Gastroesophageal sphincter (tissue), 4 donors: ENCODE data around the gene ZBTB47. TPM values are rescaled to one million over a fixed set of nuclear protein-coding genes. Genes with fewer than 3 reads are reported as not detected.

Experiments
- ATAC-seq: fragments of 150-250 bp; one replicate; pipeline ENCODE4 v1.9.1; 2016; ENCODE audit warnings: mild to moderate bottlenecking, moderate library complexity
- H3K27ac ChIP-seq, 4 donors: fragments of 200-600 bp; sonication (generic) in 3 of 4; 1 replicate in 3 of 4; 2 replicates in 1 of 4; pipeline ENCODE4 v1.5.1; 2016 to 2019
- H3K27me3 ChIP-seq: fragments of 200-600 bp; sonication (generic); one replicate; pipeline ENCODE4 v1.5.1; 2019
- H3K36me3 ChIP-seq, 2 donors: fragments of 200-600 bp; sonication (generic); one replicate each; pipeline ENCODE4 v1.5.1; 2019; ENCODE audit warnings: control low read depth in 1 of 2
- H3K4me1 ChIP-seq, 3 donors: fragments of 200-600 bp; sonication (generic); 1 replicate in 2 of 3; 2 replicates in 1 of 3; pipeline ENCODE4 v1.5.1; 2016 to 2019; ENCODE audit warnings: control low read depth in 2 of 3
- H3K4me3 ChIP-seq, 2 donors: fragments of 200-600 bp; sonication (generic); one replicate each; pipeline ENCODE4 v1.5.1; 2019; ENCODE audit warnings: mild to moderate bottlenecking in 1 of 2, moderate library complexity in 1 of 2
- H3K9me3 ChIP-seq, 3 donors: fragments of 200-600 bp; sonication (generic); one replicate each; pipeline ENCODE4 v1.5.1; 2017 to 2019; ENCODE audit warnings: control low read depth in 2 of 3
- EP300 ChIP-seq: sonication (generic); formaldehyde crosslinking; IDR thresholded peaks from one replicate; pipeline ENCODE4 v1.6.1; 2017; ENCODE audit warnings: antibody characterized with exemption, mild to moderate bottlenecking
- POLR2A ChIP-seq, 2 donors: fragments of 450-650 bp; IDR thresholded peaks; one replicate each; pipeline ENCODE4 v1.6.1; 2017; ENCODE audit warnings: antibody characterized with exemption in 2 of 2, mild to moderate bottlenecking in 2 of 2, moderate library complexity in 1 of 2
- POLR2AphosphoS5 ChIP-seq: sonication (generic); formaldehyde crosslinking; IDR thresholded peaks from one replicate; pipeline ENCODE4 v1.6.1; 2017; ENCODE audit warnings: antibody characterized with exemption
- WGBS, 2 donors: methylation state at CpG; one replicate each; pipeline ENCODE4 v1.1.5; 2018; ENCODE audit warnings: low coverage in 1 of 2; 5-methylcytosine and 5-hydroxymethylcytosine counted together
- total RNA-seq, 4 donors: library from RNA; depleted of rRNA; stranded (reverse); fragments of >200 nt; gene quantifications; one replicate each; pipeline ENCODE4 v1.1.0, GENCODE V29; 2016
- TF ChIP-seq, protein P1 (sequence below), 4 experiments: fragments of 200-600 bp in 2 of 4; fragments of 450-650 bp in 2 of 4; sonication (generic) in 1 of 4; IDR thresholded peaks; one replicate each; pipeline ENCODE4 v1.5.1; 2017 to 2019; ENCODE audit warnings: antibody characterized with exemption in 4 of 4, mild to moderate bottlenecking in 2 of 4, moderate library complexity in 2 of 4

ZBTB47 gene
- total RNA-seq, 4 donors from 2014 or later: 86.8 to 152 (median 110) TPM

DNA sequence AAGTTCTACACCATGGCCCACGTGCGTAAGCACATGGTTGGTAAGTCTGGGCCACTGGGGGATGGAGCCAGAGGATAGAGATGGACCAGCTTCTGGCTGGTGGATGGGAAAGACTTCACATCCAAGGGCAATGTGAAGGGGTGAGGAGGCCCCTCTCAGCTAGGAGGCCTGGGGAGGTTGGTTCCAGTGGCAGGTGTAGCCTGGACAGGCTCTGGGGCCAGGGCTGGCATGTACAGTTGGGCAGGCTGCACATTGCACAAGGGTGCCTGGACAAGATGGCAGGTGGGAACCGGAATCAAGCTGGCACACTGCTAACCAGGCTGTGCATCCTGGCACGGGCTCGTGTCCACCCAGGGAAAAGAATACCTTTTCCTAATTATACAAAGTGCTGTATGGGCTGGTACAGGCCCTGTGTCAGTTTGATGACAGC is 8.1 kb downstream of the ZBTB47 start:
- no peaks in the 10 kb centered on the region for H3K27me3 ChIP-seq
- no peak overlapping the region for H3K4me3 ChIP-seq
- TF ChIP-seq, protein P1, sequence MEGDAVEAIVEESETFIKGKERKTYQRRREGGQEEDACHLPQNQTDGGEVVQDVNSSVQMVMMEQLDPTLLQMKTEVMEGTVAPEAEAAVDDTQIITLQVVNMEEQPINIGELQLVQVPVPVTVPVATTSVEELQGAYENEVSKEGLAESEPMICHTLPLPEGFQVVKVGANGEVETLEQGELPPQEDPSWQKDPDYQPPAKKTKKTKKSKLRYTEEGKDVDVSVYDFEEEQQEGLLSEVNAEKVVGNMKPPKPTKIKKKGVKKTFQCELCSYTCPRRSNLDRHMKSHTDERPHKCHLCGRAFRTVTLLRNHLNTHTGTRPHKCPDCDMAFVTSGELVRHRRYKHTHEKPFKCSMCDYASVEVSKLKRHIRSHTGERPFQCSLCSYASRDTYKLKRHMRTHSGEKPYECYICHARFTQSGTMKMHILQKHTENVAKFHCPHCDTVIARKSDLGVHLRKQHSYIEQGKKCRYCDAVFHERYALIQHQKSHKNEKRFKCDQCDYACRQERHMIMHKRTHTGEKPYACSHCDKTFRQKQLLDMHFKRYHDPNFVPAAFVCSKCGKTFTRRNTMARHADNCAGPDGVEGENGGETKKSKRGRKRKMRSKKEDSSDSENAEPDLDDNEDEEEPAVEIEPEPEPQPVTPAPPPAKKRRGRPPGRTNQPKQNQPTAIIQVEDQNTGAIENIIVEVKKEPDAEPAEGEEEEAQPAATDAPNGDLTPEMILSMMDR (IDR thresholded peaks at IDR 0.05): no peak
- TF ChIP-seq EP300: no peak
- no peak for TF ChIP-seq POLR2A (IDR thresholded peaks at IDR 0.05)
- TF ChIP-seq POLR2AphosphoS5: no peak
- no peak for ATAC-seq
- H3K27ac ChIP-seq: no peak overlapping the region
- WGBS, 2 donors: 100% methylated on average over 1 to 2 of the region's 5 CpGs
- no peaks in the 10 kb centered on the region for H3K9me3 ChIP-seq
- peaks cover 0 to 40% of the 10 kb centered on the region in 2 donors for H3K36me3 ChIP-seq
- H3K4me1 ChIP-seq: peaks cover 0 to 54% (median 9%) of the 10 kb centered on the region in 3 donors

DNA sequence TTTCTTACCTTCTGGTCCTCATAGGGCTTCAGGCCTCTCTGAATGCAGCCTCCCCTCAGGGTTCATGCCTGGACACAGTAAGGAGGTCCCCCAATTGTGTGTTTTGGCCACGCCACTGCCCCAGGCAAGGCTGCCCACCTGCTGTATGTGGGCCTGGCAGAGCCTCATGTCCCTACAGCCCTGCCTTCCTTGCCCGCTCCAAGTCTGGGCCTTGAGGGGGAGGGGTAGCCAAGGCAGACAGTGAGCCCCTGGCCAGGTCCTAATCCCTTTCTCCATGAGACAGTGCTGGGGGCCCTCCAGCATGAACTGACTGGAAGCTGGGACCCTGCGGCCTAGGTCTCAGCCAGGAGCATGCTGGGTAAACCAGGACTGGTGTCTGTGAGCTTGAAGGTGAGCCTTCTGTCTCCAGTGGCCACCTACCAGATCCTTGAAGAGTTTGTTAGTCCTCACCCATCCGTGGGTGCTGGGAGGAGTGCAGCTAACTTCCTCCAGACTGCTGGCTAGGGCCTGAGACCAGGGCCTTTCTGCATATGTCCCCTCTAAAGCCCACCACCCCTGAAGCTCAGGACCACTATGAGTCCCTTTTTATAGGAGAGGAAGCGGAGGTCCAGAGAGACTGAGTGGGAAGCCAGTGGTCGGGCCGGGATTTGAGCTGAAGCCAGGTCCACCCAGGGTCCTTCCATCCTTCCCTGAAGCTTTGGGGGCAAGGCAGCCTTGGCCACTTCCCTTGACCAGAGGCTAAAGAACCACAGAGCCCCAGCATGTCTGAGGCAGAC is 8.7 kb downstream of the ZBTB47 start:
- H3K36me3 ChIP-seq: peaks cover 0 to 40% of the 10 kb centered on the region in 2 donors
- ATAC-seq: no peak
- no peak for TF ChIP-seq EP300
- H3K27ac ChIP-seq: no peak overlapping the region
- H3K27me3 ChIP-seq: no peaks in the 10 kb centered on the region
- 50% methylated on average over 1 of the region's 7 CpGs; no CpG with 5 or more reads in 1 of the 2 donors for WGBS, 2 donors
- H3K9me3 ChIP-seq: no peaks in the 10 kb centered on the region
- H3K4me3 ChIP-seq: no peak overlapping the region
- H3K4me1 ChIP-seq: peaks cover 0 to 54% (median 15%) of the 10 kb centered on the region in 3 donors

DNA sequence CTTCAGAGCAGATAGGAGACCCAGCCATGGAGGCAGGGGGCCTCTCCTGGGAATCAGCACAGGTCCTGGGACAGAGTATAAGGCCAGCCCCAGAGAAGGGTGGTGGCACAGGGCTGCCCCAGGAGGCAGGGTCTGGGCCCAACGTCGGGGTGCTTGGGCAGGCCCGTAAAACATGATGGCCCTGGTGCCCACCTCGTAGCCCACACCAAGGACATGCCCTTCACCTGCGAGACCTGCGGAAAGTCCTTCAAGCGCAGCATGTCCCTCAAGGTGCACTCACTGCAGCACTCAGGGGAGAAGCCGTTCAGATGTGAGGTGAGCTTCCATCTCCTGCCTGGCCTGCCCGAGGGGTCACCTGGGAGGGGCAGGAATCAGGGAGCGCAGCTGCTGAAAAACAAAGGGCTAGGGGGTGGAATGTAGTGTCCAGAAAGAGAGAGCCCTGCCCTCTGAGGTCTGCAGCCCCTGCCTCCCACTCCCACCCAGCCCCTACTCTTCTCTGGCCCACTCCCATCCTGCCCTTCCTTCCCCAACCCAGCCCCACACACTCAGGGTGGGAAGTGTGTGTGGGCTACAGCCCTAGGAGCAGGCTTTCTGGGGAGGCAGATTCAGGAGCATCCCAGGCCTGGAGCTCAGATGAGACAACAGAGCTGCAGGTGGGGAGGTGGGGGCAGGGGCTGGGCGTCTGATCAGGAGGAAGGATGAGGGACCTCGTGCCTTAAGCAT is 9.5 kb downstream of the ZBTB47 start:
- ATAC-seq: no peak
- Histone ChIP-seq H3K4me1 (peaks cover 0 to 54% (median 18%) of the 10 kb centered on the region in 3 donors), H3K27me3 (no peaks in the 10 kb centered on the region), H3K4me3 (no peak overlapping the region), H3K36me3 (peaks cover 0 to 38% of the 10 kb centered on the region in 2 donors), H3K27ac (no peak overlapping the region), H3K9me3 (no peaks in the 10 kb centered on the region)
- TF ChIP-seq POLR2AphosphoS5: no peak
- TF ChIP-seq EP300: no peak
- TF ChIP-seq, protein P1 (IDR thresholded peaks at IDR 0.05): no peak
- no peak for TF ChIP-seq POLR2A (IDR thresholded peaks at IDR 0.05)
- 54 to 55% methylated on average over 2 to 4 of the region's 12 CpGs for WGBS, 2 donors

DNA sequence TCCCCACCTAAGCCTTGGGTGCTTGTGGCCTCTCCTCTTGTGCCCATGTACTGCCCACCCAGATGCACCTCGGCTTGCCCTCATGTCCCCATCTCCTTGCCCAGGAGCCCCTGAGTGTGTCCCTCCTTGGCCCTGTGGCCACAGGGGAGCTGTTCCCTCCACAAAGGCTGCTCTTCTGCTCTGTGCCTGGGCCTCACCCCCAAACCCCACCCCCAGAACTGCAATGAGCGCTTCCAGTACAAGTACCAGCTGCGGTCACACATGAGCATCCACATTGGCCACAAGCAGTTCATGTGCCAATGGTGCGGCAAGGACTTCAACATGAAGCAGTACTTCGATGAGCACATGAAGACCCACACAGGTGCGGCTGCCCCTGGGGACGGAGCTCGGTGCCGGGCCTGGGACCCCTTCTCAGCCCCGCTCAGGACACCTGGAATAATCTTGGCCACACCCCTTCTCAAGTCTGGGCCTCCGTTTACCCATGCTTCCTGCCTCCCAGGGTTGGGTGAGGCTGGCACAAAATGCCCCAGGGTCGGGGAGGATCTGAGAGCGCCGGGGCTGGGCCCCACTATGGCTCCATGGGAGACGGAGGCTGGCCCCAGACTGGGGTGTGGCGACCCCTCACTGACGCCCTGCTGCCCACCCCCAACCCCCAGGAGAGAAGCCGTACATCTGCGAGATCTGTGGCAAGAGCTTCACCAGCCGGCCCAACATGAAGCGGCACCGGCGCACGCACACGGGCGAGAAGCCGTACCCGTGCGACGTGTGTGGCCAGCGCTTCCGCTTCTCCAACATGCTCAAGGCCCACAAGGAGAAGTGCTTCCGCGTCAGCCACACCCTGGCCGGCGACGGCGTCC is 10.3 kb downstream of the ZBTB47 start:
- Histone ChIP-seq H3K36me3 (peaks cover 0 to 30% of the 10 kb centered on the region in 2 donors), H3K27me3 (no peaks in the 10 kb centered on the region), H3K27ac (no peak overlapping the region), H3K4me1 (peaks cover 0 to 52% (median 15%) of the 10 kb centered on the region in 3 donors), H3K9me3 (no peaks in the 10 kb centered on the region), H3K4me3 (no peak overlapping the region)
- no peak for TF ChIP-seq POLR2AphosphoS5
- TF ChIP-seq POLR2A (IDR thresholded peaks at IDR 0.05): no peak
- TF ChIP-seq, protein P1 (IDR thresholded peaks at IDR 0.05): no peak
- TF ChIP-seq EP300: no peak
- ATAC-seq: no peak
- 83 to 100% methylated on average over 1 of the region's 38 CpGs for WGBS, 2 donors

DNA sequence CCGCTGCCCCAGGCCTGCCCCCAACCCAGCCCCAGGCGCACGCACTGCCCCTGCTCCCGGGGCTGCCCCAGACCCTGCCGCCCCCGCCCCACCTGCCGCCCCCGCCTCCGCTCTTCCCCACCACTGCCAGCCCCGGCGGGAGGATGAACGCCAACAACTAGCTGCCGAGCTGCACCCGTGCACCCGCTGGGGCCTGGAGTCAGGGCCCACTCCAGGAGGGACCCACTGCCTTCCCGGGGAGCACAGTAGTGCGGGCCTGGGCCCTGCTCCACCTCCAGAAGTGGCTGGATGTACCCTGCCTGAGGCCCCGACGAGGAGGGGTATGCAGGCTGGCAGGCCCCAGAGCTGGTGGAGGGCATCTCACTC is 10.9 kb downstream of the ZBTB47 start:
- no peaks in the 10 kb centered on the region for H3K9me3 ChIP-seq
- no peak overlapping the region for H3K4me3 ChIP-seq
- no peak overlapping the region for H3K27ac ChIP-seq
- 50% methylated on average over 2 of the region's 19 CpGs; no CpG with 5 or more reads in 1 of the 2 donors for WGBS, 2 donors
- H3K4me1 ChIP-seq: peaks cover 0 to 46% (median 14%) of the 10 kb centered on the region in 3 donors
- no peak for ATAC-seq
- peaks cover 0 to 23% of the 10 kb centered on the region in 2 donors for H3K36me3 ChIP-seq
- TF ChIP-seq, protein P1 (IDR thresholded peaks at IDR 0.05): no peak
- TF ChIP-seq POLR2A (IDR thresholded peaks at IDR 0.05) (no peak), EP300 (no peak), POLR2AphosphoS5 (no peak)
- no peaks in the 10 kb centered on the region for H3K27me3 ChIP-seq
